OCI-LY7 (cell line): ENCODE measurements around the gene NR5A2. TPM values are rescaled to one million over a fixed set of nuclear protein-coding genes. Genes with fewer than 3 reads are reported as not detected.

ENCODE experiments used
- BruUV-seq: library from RNA; stranded (reverse); fragments of 400-500 nt; replicated peaks from 2 replicates; lab custom pipeline; 2021; lab: Mats Ljungman, UMichigan
- CTCF ChIA-PET: fragments of 300-600 bp; sonication (Branson Sonifier 250); formaldehyde crosslinking; loops from one replicate; lab custom pipeline; 2022; ENCODE audit warnings: antibody characterized with exemption; ENCODE audit not compliant: unreplicated experiment; lab: Charles Lee
- POLR2A ChIA-PET: fragments of 300-600 bp; sonication (Branson Sonifier 250); formaldehyde crosslinking; loops from one replicate; lab custom pipeline; 2022; ENCODE audit warnings: antibody characterized with exemption; lab: Charles Lee
- DNase-seq: peaks from one replicate; pipeline ENCODE4 v3.0.0-alpha.2; 2015; ENCODE audit warnings: low spot score
- H2AFZ ChIP-seq: fragments of 200-600 bp; sonication (generic), shearing (Covaris generic); 2 replicates; pipeline ENCODE4 v1.6.1; 2014; ENCODE audit warnings: mild to moderate bottlenecking, antibody characterized with exemption, low read length, moderate library complexity
- H3K27ac ChIP-seq: fragments of 200-600 bp; sonication (generic); 2 replicates; pipeline ENCODE4 v1.5.1; 2014; ENCODE audit warnings: mixed run types, low read depth, mild to moderate bottlenecking, moderate library complexity, low read length, inconsistent platforms; ENCODE audit not compliant: poor library complexity, severe bottlenecking
- H3K36me3 ChIP-seq: fragments of 200-600 bp; sonication (generic); 2 replicates; pipeline ENCODE4 v1.6.1; 2014; ENCODE audit warnings: mild to moderate bottlenecking, antibody characterized with exemption, low read length, moderate library complexity, mixed read lengths; ENCODE audit not compliant: insufficient read depth
- H3K4me1 ChIP-seq: fragments of 200-600 bp; sonication (generic); 2 replicates; pipeline ENCODE4 v1.5.1; 2014; ENCODE audit warnings: mild to moderate bottlenecking, low read length; ENCODE audit not compliant: insufficient read depth, poor library complexity, severe bottlenecking
- H3K4me2 ChIP-seq: fragments of 200-600 bp; sonication (generic); 2 replicates; pipeline ENCODE4 v1.6.1; 2014; ENCODE audit warnings: mild to moderate bottlenecking, low read length
- H3K4me3 ChIP-seq: fragments of 200-600 bp; sonication (generic); 2 replicates; pipeline ENCODE4 v1.5.1; 2014; ENCODE audit warnings: mild to moderate bottlenecking, low read depth, low read length; ENCODE audit not compliant: poor library complexity, severe bottlenecking
- H3K79me2 ChIP-seq: fragments of 200-600 bp; sonication (generic); 2 replicates; pipeline ENCODE4 v1.6.1; 2016; ENCODE audit warnings: low read depth, mild to moderate bottlenecking, low read length, moderate library complexity, mixed read lengths; ENCODE audit not compliant: insufficient read depth
- H3K9me2 ChIP-seq: fragments of 200-600 bp; sonication (generic); 2 replicates; pipeline ENCODE4 v1.6.1; 2016; ENCODE audit warnings: mild to moderate bottlenecking, low read length, mixed read lengths; ENCODE audit not compliant: insufficient read depth
- H3K9me3 ChIP-seq: fragments of 200-600 bp; sonication (generic); 2 replicates; pipeline ENCODE4 v1.6.1; 2014; ENCODE audit warnings: mild to moderate bottlenecking, mixed run types, low read length, mixed read lengths
- H4K20me1 ChIP-seq: fragments of 200-600 bp; sonication (generic); 2 replicates; pipeline ENCODE4 v1.6.1; 2014; ENCODE audit warnings: mild to moderate bottlenecking, antibody characterized with exemption, low read length, moderate library complexity, mixed read lengths; ENCODE audit not compliant: insufficient read depth
- EZH2phosphoT487 ChIP-seq: fragments of 200-600 bp; sonication (generic); IDR thresholded peaks from 2 replicates; pipeline ENCODE4 v1.6.1; 2018; ENCODE audit warnings: low read depth, borderline replicate concordance, mild to moderate bottlenecking, mixed run types, antibody characterized with exemption, low read length, moderate library complexity, mixed read lengths
- intact Hi-C: fragments of 100-400 bp; cut with micrococcal nuclease; formaldehyde crosslinking; loops from one replicate; pipeline ENCODE4 v1.10.0; 2022; ENCODE audit not compliant: unreplicated experiment
- total RNA-seq, 2 experiments: library from RNA; depleted of rRNA in 1 of 2; stranded (reverse); fragments of >200 nt in 1 of 2; shearing (Covaris generic) in 1 of 2; gene quantifications; 2 replicates each; pipeline ENCODE4 v1.2.3, GENCODE V29; 2014 to 2022
- TF ChIP-seq, protein P1 (sequence below): fragments of 200-600 bp; sonication (generic); conservative IDR thresholded peaks from 2 replicates; pipeline ENCODE4 v1.5.1; 2014; ENCODE audit warnings: mild to moderate bottlenecking, antibody characterized with exemption, low read length, moderate library complexity, mixed read lengths

The NR5A2 gene
- total RNA-seq, 2 experiments from 2014 or later, result 2.3 to 3.9 TPM

- ChIA-PET CTCF (interaction anchor here (0.6 kb wide), 1 partner anchor 1005 kb away, joined by 10 read pairs; no protein-coding TSS in a partner anchor), POLR2A (interaction anchor here (0.7 to 2.0 kb wide), 6 partner anchors 9 to 483 kb away, joined by 3 to 6 read pairs (median 4); no protein-coding TSS in a partner anchor)
- Histone ChIP-seq H3K4me1 (no peaks in the 10 kb centered on the region), H3K79me2 (no peaks in the 10 kb centered on the region), H3K36me3 (no peaks in the 10 kb centered on the region), H3K9me2 (no peaks in the 10 kb centered on the region), H3K4me2 (no peak overlapping the region), H2AFZ (no peak overlapping the region), H3K9me3 (no peaks in the 10 kb centered on the region), H4K20me1 (no peaks in the 10 kb centered on the region), H3K4me3 (no peak overlapping the region), H3K27ac (no peak overlapping the region)
- no peak for DNase-seq
- no TSS peak for BruUV-seq
- TF ChIP-seq, protein P1, sequence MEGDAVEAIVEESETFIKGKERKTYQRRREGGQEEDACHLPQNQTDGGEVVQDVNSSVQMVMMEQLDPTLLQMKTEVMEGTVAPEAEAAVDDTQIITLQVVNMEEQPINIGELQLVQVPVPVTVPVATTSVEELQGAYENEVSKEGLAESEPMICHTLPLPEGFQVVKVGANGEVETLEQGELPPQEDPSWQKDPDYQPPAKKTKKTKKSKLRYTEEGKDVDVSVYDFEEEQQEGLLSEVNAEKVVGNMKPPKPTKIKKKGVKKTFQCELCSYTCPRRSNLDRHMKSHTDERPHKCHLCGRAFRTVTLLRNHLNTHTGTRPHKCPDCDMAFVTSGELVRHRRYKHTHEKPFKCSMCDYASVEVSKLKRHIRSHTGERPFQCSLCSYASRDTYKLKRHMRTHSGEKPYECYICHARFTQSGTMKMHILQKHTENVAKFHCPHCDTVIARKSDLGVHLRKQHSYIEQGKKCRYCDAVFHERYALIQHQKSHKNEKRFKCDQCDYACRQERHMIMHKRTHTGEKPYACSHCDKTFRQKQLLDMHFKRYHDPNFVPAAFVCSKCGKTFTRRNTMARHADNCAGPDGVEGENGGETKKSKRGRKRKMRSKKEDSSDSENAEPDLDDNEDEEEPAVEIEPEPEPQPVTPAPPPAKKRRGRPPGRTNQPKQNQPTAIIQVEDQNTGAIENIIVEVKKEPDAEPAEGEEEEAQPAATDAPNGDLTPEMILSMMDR, result no peak
- TF ChIP-seq EZH2phosphoT487, result no peak
- intact Hi-C loops, result no loop called here
Measured at GRCh38 chr1:200053091-200053490, 25.6 kb downstream of the NR5A2 start.

- H3K79me2 ChIP-seq, result no peaks in the 10 kb centered on the region
- CTCF ChIA-PET, result no interaction called here
- H3K36me3 ChIP-seq, result no peaks in the 10 kb centered on the region
- POLR2A ChIA-PET, result interaction anchor here (0.7 to 2.0 kb wide), 8 partner anchors 9 to 354 kb away, joined by 3 to 10 read pairs (median 4); no protein-coding TSS in a partner anchor
- no peaks in the 10 kb centered on the region for H3K9me3 ChIP-seq
- H3K27ac ChIP-seq, result no peak overlapping the region
- intact Hi-C loops, result no loop called here
- no peak overlapping the region for H3K4me3 ChIP-seq
- H3K4me1 ChIP-seq, result no peaks in the 10 kb centered on the region
- no peak overlapping the region for H2AFZ ChIP-seq
- no TSS peak for BruUV-seq
- H3K4me2 ChIP-seq, result no peak overlapping the region
- TF ChIP-seq, protein P1, result no peak
- TF ChIP-seq EZH2phosphoT487, result no peak
- no peaks in the 10 kb centered on the region for H4K20me1 ChIP-seq
- DNase-seq, result no peak
- H3K9me2 ChIP-seq, result no peaks in the 10 kb centered on the region
Measured at GRCh38 chr1:200053646-200054045, 26.1 kb downstream of the NR5A2 start.

DNA sequence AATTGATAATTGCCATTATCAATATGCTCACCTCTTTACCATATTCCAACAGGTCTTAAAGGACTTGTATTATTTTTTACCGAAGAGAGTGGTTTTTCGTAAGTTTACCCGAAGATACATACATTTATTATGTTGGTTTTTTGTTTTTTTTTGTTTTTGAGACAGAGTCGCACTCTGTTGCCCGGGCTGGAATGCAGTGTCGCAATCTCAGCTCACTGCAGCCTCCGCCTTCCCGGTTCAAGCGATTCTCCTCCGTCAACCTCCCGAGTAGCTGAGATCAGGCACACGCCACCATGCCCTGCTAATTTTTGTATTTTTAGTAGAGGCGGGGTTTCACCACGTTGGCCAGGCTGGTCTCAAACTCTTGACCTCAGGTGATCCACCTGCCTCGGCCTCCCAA, 30.8 kb downstream of the NR5A2 start:
- POLR2A ChIA-PET, result no interaction called here
- H3K9me2 ChIP-seq, result no peaks in the 10 kb centered on the region
- no peaks in the 10 kb centered on the region for H3K79me2 ChIP-seq
- no peak overlapping the region for H3K27ac ChIP-seq
- H3K36me3 ChIP-seq, result no peaks in the 10 kb centered on the region
- H3K4me1 ChIP-seq, result no peaks in the 10 kb centered on the region
- no TSS peak for BruUV-seq
- no peak for TF ChIP-seq EZH2phosphoT487
- TF ChIP-seq, protein P1, result no peak
- no peak overlapping the region for H2AFZ ChIP-seq
- no peak for DNase-seq
- CTCF ChIA-PET, result no interaction called here
- intact Hi-C loops, result no loop called here
- H3K4me2 ChIP-seq, result no peak overlapping the region
- no peak overlapping the region for H3K4me3 ChIP-seq
- no peaks in the 10 kb centered on the region for H4K20me1 ChIP-seq
- no peaks in the 10 kb centered on the region for H3K9me3 ChIP-seq
